ENCODE measurements around the gene MRS2.

The MRS2 gene

DNA sequence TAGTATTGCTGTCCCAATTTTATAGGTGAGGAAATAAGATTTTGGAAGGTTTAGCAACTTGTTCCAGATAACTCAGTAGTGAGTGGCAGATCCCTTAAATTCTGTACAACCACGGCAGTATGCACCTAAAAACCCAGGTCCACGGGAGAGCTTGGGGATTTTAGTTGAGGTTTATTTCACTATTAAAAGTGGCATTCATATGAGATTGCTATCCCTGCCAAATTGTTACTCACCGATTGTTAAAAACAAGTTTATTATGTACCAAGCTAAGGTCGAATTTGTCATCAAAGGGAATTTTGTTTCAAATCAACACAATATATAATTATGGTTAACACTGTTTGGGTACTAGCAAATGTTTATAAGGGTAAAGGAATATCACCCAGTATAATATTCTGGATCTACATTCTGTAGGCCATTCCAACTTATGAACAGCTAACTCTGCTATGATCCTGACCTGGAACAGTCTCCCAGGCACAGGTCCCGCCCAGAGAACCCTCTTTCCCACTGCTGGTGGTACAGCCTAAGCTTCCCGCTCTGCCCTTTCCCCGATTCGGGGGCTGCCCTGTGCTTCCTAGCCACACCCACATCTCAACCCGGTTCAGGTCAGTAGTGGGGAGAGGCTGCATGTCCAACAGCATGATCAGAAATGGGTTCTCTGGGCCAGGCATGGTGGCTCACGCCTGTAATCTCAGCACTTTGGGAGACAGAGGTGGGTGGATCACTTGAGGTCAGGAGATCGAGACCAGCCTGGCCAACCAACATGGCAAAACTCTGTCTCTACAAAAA lies 61.7 kb downstream of the MRS2 start:
- no peak for DNase-seq (ENCODE audit: low read depth in 3 of 3, low spot score in 1 of 3)

DNA sequence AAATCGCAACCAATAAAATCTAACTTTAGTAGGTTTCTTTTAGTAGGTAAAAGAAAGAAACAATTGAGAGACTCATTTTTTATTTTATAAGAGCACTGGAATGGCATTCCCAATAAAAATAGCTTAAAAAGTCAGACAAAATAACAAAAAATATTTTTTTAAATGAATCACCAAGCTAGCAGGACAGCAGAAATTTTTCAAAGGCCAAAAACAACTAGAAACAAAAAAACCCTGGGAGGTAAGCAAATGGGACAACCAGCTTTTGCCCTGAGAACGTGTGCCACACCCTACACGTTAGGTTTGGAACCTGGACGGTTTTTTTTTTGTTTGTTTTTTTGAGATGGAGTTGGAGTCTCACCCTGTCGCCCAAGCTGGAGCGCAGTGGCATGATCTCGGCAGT lies 67.1 kb downstream of the MRS2 start:
- DNase-seq (ENCODE audit: low read depth in 3 of 3, low spot score in 1 of 3): no peak

DNA sequence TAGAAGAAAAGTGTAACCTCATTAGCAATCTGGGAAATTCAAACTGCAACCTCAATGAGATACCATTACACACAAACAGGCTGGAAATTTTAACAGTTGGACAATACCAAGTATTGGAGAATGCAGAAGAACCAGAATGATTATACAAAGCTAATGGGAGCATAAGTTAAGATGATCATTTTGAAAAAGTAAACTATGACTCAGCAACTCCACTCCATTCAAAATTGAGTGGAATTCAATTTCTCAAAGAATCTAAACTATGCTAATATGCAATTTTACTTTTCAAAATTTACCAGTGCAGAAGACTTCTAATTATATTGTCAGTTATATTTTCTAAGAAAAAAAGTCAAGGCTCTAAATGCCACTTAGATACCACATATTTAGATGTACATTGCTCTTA lies 69.4 kb downstream of the MRS2 start:
- no peak for DNase-seq (ENCODE audit: low read depth in 3 of 3, low spot score in 1 of 3)

Measured in stimulated activated CD4-positive, alpha-beta T cell treated with anti-CD3 and anti-CD28 coated beads, TNF-alpha, amount 100 ng/mL, for 1 hour (primary cell).